ENCODE results near the gene GNAZ.

Gene GNAZ

DNA sequence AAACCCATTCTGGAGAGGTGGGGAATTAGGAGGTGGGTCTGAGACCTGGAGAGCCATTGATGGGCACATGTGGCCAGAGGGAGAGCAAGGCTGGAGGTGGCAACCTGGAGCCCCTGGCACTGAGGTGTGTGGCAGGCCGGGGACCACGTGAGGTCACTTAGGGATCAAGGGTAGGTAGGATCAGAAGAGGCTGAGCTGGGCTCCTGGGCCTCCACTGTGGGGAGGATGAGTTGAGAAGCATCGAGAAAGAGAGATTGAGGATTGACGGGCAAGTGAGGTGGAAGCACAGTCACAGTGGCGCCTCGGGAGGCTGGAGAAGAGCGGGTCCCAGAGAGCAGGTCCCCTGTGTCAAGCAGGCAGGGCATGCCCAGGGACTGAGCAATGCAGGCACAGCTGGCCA, 4.1 kb downstream of the GNAZ start:
- no peak overlapping the region for H2BK120ac ChIP-seq (ENCODE audit: insufficient read depth, low read length, poor library complexity)
- H4K12ac ChIP-seq (ENCODE audit: low read depth, low read length), result no peak overlapping the region
- peaks cover 9 to 17% of the 10 kb centered on the region in 2 experiments for H3K4me1 ChIP-seq (ENCODE audit: control insufficient read depth in 1 of 2, insufficient read depth in 2 of 2, low read length in 2 of 2)
- H3K9me3 ChIP-seq (ENCODE audit: insufficient read depth, low read depth, low read length), result no peaks in the 10 kb centered on the region
- no CpG with 5 or more reads among the region's 7 CpGs for WGBS (ENCODE audit: extremely low coverage, insufficient coverage, insufficient read length)
- no peaks in the 10 kb centered on the region for H3K36me3 ChIP-seq (ENCODE audit: control insufficient read depth in 1 of 2, insufficient read depth in 2 of 2, low read length in 2 of 2)
- no peak overlapping the region for H3K27ac ChIP-seq (ENCODE audit: low read depth, low read length)
- H3K27me3 ChIP-seq (ENCODE audit: insufficient read depth, low read length), result peaks cover 13% of the 10 kb centered on the region
- no peak for DNase-seq
- no peak overlapping the region for H2BK12ac ChIP-seq (ENCODE audit: low read length)
- no peak overlapping the region for H2AFZ ChIP-seq (ENCODE audit: insufficient read depth, low read length, poor library complexity)
- no peak overlapping the region for H2BK5ac ChIP-seq (ENCODE audit: low read depth, low read length, poor library complexity)
- H3K79me2 ChIP-seq (ENCODE audit: control insufficient read depth, insufficient read depth, low read length, poor library complexity), result no peaks in the 10 kb centered on the region
- H3K18ac ChIP-seq (ENCODE audit: low read length), result no peak overlapping the region
- H3K23ac ChIP-seq (ENCODE audit: low read length), result no peak overlapping the region
- H2AK5ac ChIP-seq (ENCODE audit: low read length), result no peak overlapping the region
- H4K91ac ChIP-seq (ENCODE audit: low read depth, low read length), result no peak overlapping the region
- H3K4me2 ChIP-seq (ENCODE audit: low read length), result no peak overlapping the region
- no peak overlapping the region for H3K4me3 ChIP-seq (ENCODE audit: low read depth, low read length)
- no peak overlapping the region for H4K8ac ChIP-seq (ENCODE audit: low read depth, low read length)
- H3K14ac ChIP-seq (ENCODE audit: low read length), result no peak overlapping the region
- no peak overlapping the region for H3K9ac ChIP-seq (ENCODE audit: low read length)
- H3K4ac ChIP-seq (ENCODE audit: low read depth, low read length), result no peak overlapping the region
- H3K79me1 ChIP-seq (ENCODE audit: low read length), result no peaks in the 10 kb centered on the region

DNA sequence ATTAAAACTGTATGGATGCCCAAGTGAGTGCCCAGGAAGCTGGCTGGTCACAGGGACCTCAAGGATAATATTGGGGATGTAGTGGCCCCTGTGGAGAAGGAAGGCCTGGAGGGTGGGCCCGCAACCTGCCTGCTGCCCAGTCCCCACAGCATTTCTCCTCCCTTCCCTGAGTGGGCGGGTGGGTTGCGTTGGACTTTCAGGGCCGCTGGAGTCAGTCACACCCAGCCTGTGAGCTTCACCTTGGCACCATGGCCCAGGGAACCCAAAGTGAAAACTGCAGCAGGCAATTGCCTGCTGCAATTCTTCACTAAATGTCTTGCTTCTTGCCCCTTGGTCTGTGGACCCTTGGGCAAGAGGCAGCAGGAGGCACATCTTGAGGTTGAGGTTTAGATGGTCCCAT, 4.7 kb downstream of the GNAZ start:
- no peaks in the 10 kb centered on the region for H3K36me3 ChIP-seq (ENCODE audit: control insufficient read depth in 1 of 2, insufficient read depth in 2 of 2, low read length in 2 of 2)
- no peak overlapping the region for H3K4ac ChIP-seq (ENCODE audit: low read depth, low read length)
- no peak overlapping the region for H2BK120ac ChIP-seq (ENCODE audit: insufficient read depth, low read length, poor library complexity)
- no peak overlapping the region for H3K4me3 ChIP-seq (ENCODE audit: low read depth, low read length)
- no peak overlapping the region for H3K4me2 ChIP-seq (ENCODE audit: low read length)
- no peak overlapping the region for H2AFZ ChIP-seq (ENCODE audit: insufficient read depth, low read length, poor library complexity)
- WGBS (ENCODE audit: extremely low coverage, insufficient coverage, insufficient read length), result no CpG with 5 or more reads among the region's 4 CpGs
- H2BK12ac ChIP-seq (ENCODE audit: low read length), result no peak overlapping the region
- no peak overlapping the region for H3K14ac ChIP-seq (ENCODE audit: low read length)
- H4K91ac ChIP-seq (ENCODE audit: low read depth, low read length), result no peak overlapping the region
- H3K79me2 ChIP-seq (ENCODE audit: control insufficient read depth, insufficient read depth, low read length, poor library complexity), result no peaks in the 10 kb centered on the region
- H3K4me1 ChIP-seq (ENCODE audit: control insufficient read depth in 1 of 2, insufficient read depth in 2 of 2, low read length in 2 of 2), result peaks cover 6 to 14% of the 10 kb centered on the region in 2 experiments
- H3K27me3 ChIP-seq (ENCODE audit: insufficient read depth, low read length), result peaks cover 13% of the 10 kb centered on the region
- H2AK5ac ChIP-seq (ENCODE audit: low read length), result no peak overlapping the region
- H3K18ac ChIP-seq (ENCODE audit: low read length), result no peak overlapping the region
- H3K9me3 ChIP-seq (ENCODE audit: insufficient read depth, low read depth, low read length), result no peaks in the 10 kb centered on the region
- H3K79me1 ChIP-seq (ENCODE audit: low read length), result no peaks in the 10 kb centered on the region
- H3K27ac ChIP-seq (ENCODE audit: low read depth, low read length), result no peak overlapping the region
- no peak overlapping the region for H3K9ac ChIP-seq (ENCODE audit: low read length)
- no peak overlapping the region for H4K12ac ChIP-seq (ENCODE audit: low read depth, low read length)
- no peak overlapping the region for H4K8ac ChIP-seq (ENCODE audit: low read depth, low read length)
- DNase-seq, result no peak
- H3K23ac ChIP-seq (ENCODE audit: low read length), result no peak overlapping the region
- no peak overlapping the region for H2BK5ac ChIP-seq (ENCODE audit: low read depth, low read length, poor library complexity)

DNA sequence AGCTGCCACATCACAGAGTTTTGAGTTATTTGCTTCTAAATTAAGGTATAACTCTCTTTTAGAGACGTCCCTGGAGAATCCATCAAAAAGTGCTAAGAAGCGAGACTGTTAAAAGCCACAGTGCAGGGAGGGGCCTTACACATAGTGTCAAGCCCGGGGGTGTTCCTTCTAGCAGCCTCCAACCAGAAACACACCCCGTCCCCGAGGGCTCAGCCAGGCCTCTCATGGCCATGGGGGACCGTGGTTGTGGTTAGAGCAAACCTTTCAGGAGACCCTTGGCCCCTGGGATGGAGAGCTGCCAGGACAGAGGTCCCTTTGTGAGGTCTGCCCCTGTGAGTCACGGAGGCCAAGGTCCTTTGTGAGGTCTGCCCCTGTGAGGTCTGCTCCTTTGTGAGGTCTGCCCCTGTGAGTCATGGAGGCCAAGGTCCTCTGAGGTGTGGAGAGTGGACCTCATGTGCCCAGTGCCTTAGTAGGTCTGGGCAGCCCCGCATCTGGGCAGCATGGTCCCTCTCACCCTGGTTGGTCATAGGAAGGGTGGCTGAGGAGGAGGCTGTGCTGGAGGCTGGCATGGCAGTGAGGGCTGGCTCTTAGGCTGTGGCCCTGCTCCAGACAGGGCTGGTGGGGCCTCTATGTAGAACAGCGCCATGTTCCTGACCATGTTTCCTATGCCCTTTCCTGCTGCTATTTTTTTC, 5.4 kb downstream of the GNAZ start:
- Histone ChIP-seq H3K27ac (ENCODE audit: low read depth, low read length) (no peak overlapping the region), H4K91ac (ENCODE audit: low read depth, low read length) (no peak overlapping the region), H3K27me3 (ENCODE audit: insufficient read depth, low read length) (peaks cover 10% of the 10 kb centered on the region), H2BK12ac (ENCODE audit: low read length) (no peak overlapping the region), H2AFZ (ENCODE audit: insufficient read depth, low read length, poor library complexity) (no peak overlapping the region), H3K18ac (ENCODE audit: low read length) (no peak overlapping the region), H3K23ac (ENCODE audit: low read length) (no peak overlapping the region), H2BK5ac (ENCODE audit: low read depth, low read length, poor library complexity) (no peak overlapping the region), H2AK5ac (ENCODE audit: low read length) (no peak overlapping the region), H3K9me3 (ENCODE audit: insufficient read depth, low read depth, low read length) (no peaks in the 10 kb centered on the region), H2BK120ac (ENCODE audit: insufficient read depth, low read length, poor library complexity) (no peak overlapping the region), H4K8ac (ENCODE audit: low read depth, low read length) (no peak overlapping the region), H3K79me2 (ENCODE audit: control insufficient read depth, insufficient read depth, low read length, poor library complexity) (no peaks in the 10 kb centered on the region), H4K12ac (ENCODE audit: low read depth, low read length) (no peak overlapping the region), H3K36me3 (ENCODE audit: control insufficient read depth in 1 of 2, insufficient read depth in 2 of 2, low read length in 2 of 2) (no peaks in the 10 kb centered on the region), H3K9ac (ENCODE audit: low read length) (no peak overlapping the region), H3K4ac (ENCODE audit: low read depth, low read length) (no peak overlapping the region), H3K4me1 (ENCODE audit: control insufficient read depth in 1 of 2, insufficient read depth in 2 of 2, low read length in 2 of 2) (peaks cover 6 to 11% of the 10 kb centered on the region in 2 experiments), H3K4me3 (ENCODE audit: low read depth, low read length) (no peak overlapping the region), H3K4me2 (ENCODE audit: low read length) (no peak overlapping the region), H3K14ac (ENCODE audit: low read length) (no peak overlapping the region), H3K79me1 (ENCODE audit: low read length) (no peaks in the 10 kb centered on the region)
- DNase-seq, result no peak
- no CpG with 5 or more reads among the region's 9 CpGs for WGBS (ENCODE audit: extremely low coverage, insufficient coverage, insufficient read length)

DNA sequence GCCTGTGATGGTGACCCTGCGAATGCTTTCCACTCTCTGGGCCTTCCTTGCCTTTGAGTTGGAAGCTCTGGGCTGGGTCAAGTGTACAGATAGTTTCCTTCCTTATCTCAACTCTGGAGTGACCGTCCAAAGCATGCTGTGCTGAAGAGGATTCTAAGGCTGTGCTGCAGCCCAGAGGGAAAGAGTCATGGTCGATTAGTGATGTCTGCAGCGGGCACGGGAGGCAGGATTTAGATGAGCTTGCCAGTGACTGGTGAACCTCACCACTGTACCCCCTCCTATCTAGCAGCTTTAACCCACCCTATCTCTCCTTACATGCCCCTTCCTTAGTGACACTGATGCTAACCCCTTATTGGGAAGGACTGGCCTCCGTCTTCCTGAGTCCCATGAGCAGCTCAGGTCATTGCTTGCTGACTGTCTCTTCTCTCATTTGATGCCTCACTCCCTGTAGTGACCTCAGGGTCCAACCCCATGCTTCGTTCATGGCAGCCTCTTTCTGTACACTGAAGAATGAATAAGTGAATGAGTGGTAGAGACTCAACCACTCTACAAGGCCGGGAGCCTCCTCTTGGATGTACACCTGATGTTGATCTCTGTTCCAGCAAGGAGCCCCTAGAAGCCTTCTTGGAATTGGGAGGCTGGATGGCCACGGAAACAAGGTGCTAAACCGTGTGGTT, 6.7 kb downstream of the GNAZ start:
- DNase-seq, result no peak
- Histone ChIP-seq H3K79me1 (ENCODE audit: low read length) (no peaks in the 10 kb centered on the region), H2BK5ac (ENCODE audit: low read depth, low read length, poor library complexity) (no peak overlapping the region), H3K79me2 (ENCODE audit: control insufficient read depth, insufficient read depth, low read length, poor library complexity) (no peaks in the 10 kb centered on the region), H3K9me3 (ENCODE audit: insufficient read depth, low read depth, low read length) (no peaks in the 10 kb centered on the region), H3K27me3 (ENCODE audit: insufficient read depth, low read length) (no peaks in the 10 kb centered on the region), H3K4me2 (ENCODE audit: low read length) (no peak overlapping the region), H3K23ac (ENCODE audit: low read length) (no peak overlapping the region), H2BK12ac (ENCODE audit: low read length) (no peak overlapping the region), H2AK5ac (ENCODE audit: low read length) (no peak overlapping the region), H4K8ac (ENCODE audit: low read depth, low read length) (no peak overlapping the region), H4K12ac (ENCODE audit: low read depth, low read length) (no peak overlapping the region), H3K36me3 (ENCODE audit: control insufficient read depth in 1 of 2, insufficient read depth in 2 of 2, low read length in 2 of 2) (no peaks in the 10 kb centered on the region), H3K4me3 (ENCODE audit: low read depth, low read length) (no peak overlapping the region), H3K4ac (ENCODE audit: low read depth, low read length) (no peak overlapping the region), H3K27ac (ENCODE audit: low read depth, low read length) (no peak overlapping the region), H2AFZ (ENCODE audit: insufficient read depth, low read length, poor library complexity) (no peak overlapping the region), H3K4me1 (ENCODE audit: control insufficient read depth in 1 of 2, insufficient read depth in 2 of 2, low read length in 2 of 2) (peaks cover 3 to 8% of the 10 kb centered on the region in 2 experiments), H2BK120ac (ENCODE audit: insufficient read depth, low read length, poor library complexity) (no peak overlapping the region), H3K9ac (ENCODE audit: low read length) (no peak overlapping the region), H3K14ac (ENCODE audit: low read length) (no peak overlapping the region), H3K18ac (ENCODE audit: low read length) (no peak overlapping the region), H4K91ac (ENCODE audit: low read depth, low read length) (no peak overlapping the region)
- no CpG with 5 or more reads among the region's 10 CpGs for WGBS (ENCODE audit: extremely low coverage, insufficient coverage, insufficient read length)
